Stomach (tissue), 4 donors: Measurements from ENCODE around the gene OR2M2.

Experiments used
- CTCF ChIP-seq, 7 experiments: fragments of 450-650 bp in 4 of 7; fragments of 200-600 bp in 3 of 7; sonication (generic) in 3 of 7; IDR thresholded peaks; one replicate each; pipeline ENCODE4 v1.5.1; 2016 to 2019; ENCODE audit warnings: antibody characterized with exemption in 7 of 7, control low read depth in 2 of 7, mild to moderate bottlenecking in 1 of 7
- EP300 ChIP-seq: sonication (generic); formaldehyde crosslinking; IDR thresholded peaks from one replicate; pipeline ENCODE4 v1.6.1; 2017; ENCODE audit warnings: antibody characterized with exemption
- POLR2A ChIP-seq, 4 donors: fragments of 450-650 bp; IDR thresholded peaks; one replicate each; pipeline ENCODE4 v1.6.1; 2016; ENCODE audit warnings: antibody characterized with exemption in 4 of 4, control low read depth in 2 of 4, mild to moderate bottlenecking in 1 of 4, moderate library complexity in 1 of 4

GRCh38 chr1:248194117-248194516 lies 19.5 kb downstream of the OR2M2 start:
- TF ChIP-seq POLR2A (IDR thresholded peaks at IDR 0.05) (no peak), CTCF (IDR thresholded peaks at IDR 0.05) (no peak), EP300 (no peak)
